ENCODE results near the gene ERMAP. TPM values are rescaled to one million over a fixed set of nuclear protein-coding genes. Genes with fewer than 3 reads are reported as not detected.

ERMAP gene
- 1 to 10 TPM; 6.5 to 8.6 TPM for total RNA-seq
- 1 to 10 TPM; 2.0 to 4.1 TPM for polyA plus RNA-seq

- H3K27me3 ChIP-seq (ENCODE audit: insufficient read depth, low read length), result no peaks in the 10 kb centered on the region
- Mint-ChIP-seq H3K27me3 (no peaks in the 10 kb centered on the region), H3K36me3 (peaks cover 3 to 13% of the 10 kb centered on the region in 2 donors), H3K4me1 (peaks cover 19 to 32% (median 27%) of the 10 kb centered on the region in 4 donors), H3K9me3 (no peaks in the 10 kb centered on the region), H3K27ac (peak within 1 kb of the TSS; percentile 86 to 96 (median 94)), H3K4me3 (peak within 1 kb of the TSS; percentile 82 to 93 (median 86))
- intact Hi-C loops (cut with micrococcal nuclease), result loop anchor here (1.0 to 10.0 kb wide), 7 partner anchors 29 to 482 kb away; partner anchors contain the start of genes C1orf50, CFAP57, EBNA1BP2 and FOXJ3
- no peaks in the 10 kb centered on the region for H3K9me3 ChIP-seq (ENCODE audit: control insufficient read depth in 1 of 2, low read length in 2 of 2)
- DNase-seq, result peak; percentile 88 to 97 (median 92)
- H3K36me3 ChIP-seq (ENCODE audit: insufficient read depth, low read length), result no peaks in the 10 kb centered on the region
- peaks cover 17% of the 10 kb centered on the region for H3K4me1 ChIP-seq (ENCODE audit: insufficient read depth, low read length)
- peak within 1 kb of the TSS; percentile 87 for H3K27ac ChIP-seq (ENCODE audit: low read depth, low read length)
- ChIA-PET CTCF (ENCODE audit: partially characterized antibody) (interaction anchor here (0.9 to 2.6 kb wide), 4 partner anchors 29 to 50 kb away, joined by 3 to 18 read pairs (median 6); partner anchors contain the start of genes C1orf50, P3H1 and ZNF691), POLR2A (ENCODE audit: partially characterized antibody) (interaction anchor here (0.7 to 4.3 kb wide), 16 partner anchors 9 to 355 kb away, joined by 3 to 66 read pairs (median 4); partner anchors contain the start of genes C1orf50, CFAP57, EBNA1BP2 and P3H1)
- H3K4me3 ChIP-seq (ENCODE audit: low read length in 2 of 2), result peak within 1 kb of the TSS; percentile 43 to 74
These were observed at the start of gene ERMAP, which contains the start of gene SVBP for GRCh38 chr1:42816585-42817439. Gene ERMAP, plus strand, starts transcription at chr1:42817122. Its CDS starts 13,327 bp downstream, at chr1:42830449. Gene SVBP, minus strand, starts transcription at chr1:42817397. Its CDS starts 853 bp downstream, at chr1:42816544.

GRCh38 chr1:42767510-42768000 is 49.4 kb upstream of the ERMAP start:
- Histone ChIP-seq H3K27me3 (ENCODE audit: insufficient read depth, low read length) (no peaks in the 10 kb centered on the region), H3K4me3 (ENCODE audit: low read length in 2 of 2) (peak overlapping the region; percentile 59 to 98), H3K4me1 (ENCODE audit: insufficient read depth, low read length) (peaks cover 61% of the 10 kb centered on the region), H3K27ac (ENCODE audit: low read depth, low read length) (peak overlapping the region; percentile 85), H3K36me3 (ENCODE audit: insufficient read depth, low read length) (no peaks in the 10 kb centered on the region), H3K9me3 (ENCODE audit: control insufficient read depth in 1 of 2, low read length in 2 of 2) (no peaks in the 10 kb centered on the region)
- Mint-ChIP-seq H3K4me3 (peak overlapping the region in 1 of 8 donors; percentile 94), H3K27ac (peak overlapping the region; percentile 84 to 98 (median 93)), H3K36me3 (peaks cover 0 to 22% of the 10 kb centered on the region in 2 donors), H3K4me1 (peaks cover 21 to 49% (median 32%) of the 10 kb centered on the region in 4 donors), H3K27me3 (no peaks in the 10 kb centered on the region), H3K9me3 (no peaks in the 10 kb centered on the region)
- intact Hi-C loops (cut with micrococcal nuclease), result loop anchor here (1.0 to 5.0 kb wide), 8 partner anchors 50 to 405 kb away; partner anchors contain the start of genes CCDC30, CFAP57, EBNA1BP2 and ERMAP
- POLR2A ChIA-PET (ENCODE audit: partially characterized antibody), result interaction anchor here (0.9 to 3.8 kb wide), 26 partner anchors 9 to 883 kb away, joined by 3 to 72 read pairs (median 7); partner anchors contain the start of genes CCDC30, ERMAP, KDM4A and PPCS
- CTCF ChIA-PET (ENCODE audit: partially characterized antibody), result interaction anchor here (0.6 to 3.7 kb wide), 12 partner anchors 10 to 343 kb away, joined by 3 to 27 read pairs (median 14); partner anchors contain the start of genes ERMAP, PPIH, SVBP and ZNF691
- no peak for DNase-seq

GRCh38 chr1:42768172-42768571 is 48.8 kb upstream of the ERMAP start:
- Histone ChIP-seq H3K27me3 (ENCODE audit: insufficient read depth, low read length) (no peaks in the 10 kb centered on the region), H3K9me3 (ENCODE audit: control insufficient read depth in 1 of 2, low read length in 2 of 2) (no peaks in the 10 kb centered on the region), H3K4me3 (ENCODE audit: low read length in 2 of 2) (peak overlapping the region; percentile 59 to 98), H3K4me1 (ENCODE audit: insufficient read depth, low read length) (peaks cover 61% of the 10 kb centered on the region), H3K27ac (ENCODE audit: low read depth, low read length) (peak overlapping the region; percentile 85), H3K36me3 (ENCODE audit: insufficient read depth, low read length) (no peaks in the 10 kb centered on the region)
- Mint-ChIP-seq H3K9me3 (no peaks in the 10 kb centered on the region), H3K36me3 (peaks cover 0 to 24% of the 10 kb centered on the region in 2 donors), H3K27me3 (no peaks in the 10 kb centered on the region), H3K27ac (peak overlapping the region in 4 of 7 donors; percentile 53 to 93 (median 86)), H3K4me1 (peaks cover 23 to 53% (median 36%) of the 10 kb centered on the region in 4 donors), H3K4me3 (peak overlapping the region in 2 of 8 donors; percentile 29 to 94)
- DNase-seq, result no peak
- CTCF ChIA-PET (ENCODE audit: partially characterized antibody), result interaction anchor here (2.9 to 3.7 kb wide), 5 partner anchors 11 to 146 kb away, joined by 15 to 27 read pairs (median 18); partner anchors contain the start of genes ERMAP, SVBP and ZNF691
- intact Hi-C loops (cut with micrococcal nuclease), result loop anchor here (5.0 kb wide), 1 partner anchor 404 kb away; the partner anchor contains the start of genes CFAP57 and EBNA1BP2
- POLR2A ChIA-PET (ENCODE audit: partially characterized antibody), result interaction anchor here (2.4 to 3.8 kb wide), 6 partner anchors 8 to 305 kb away, joined by 12 to 72 read pairs (median 15); partner anchors contain the start of genes ERMAP, SVBP and YBX1

GRCh38 chr1:42769811-42770210 is 47.1 kb upstream of the ERMAP start:
- H3K27ac ChIP-seq (ENCODE audit: low read depth, low read length), result no peak overlapping the region
- H3K4me3 ChIP-seq (ENCODE audit: low read length in 2 of 2), result no peak overlapping the region
- peaks cover 5 to 39% of the 10 kb centered on the region in 2 donors for H3K36me3 Mint-ChIP-seq
- no peak for DNase-seq
- POLR2A ChIA-PET (ENCODE audit: partially characterized antibody), result interaction anchor here (1.0 kb wide), 1 partner anchor 87 kb away, joined by 5 read pairs; the partner anchor contains the start of gene YBX1
- peak overlapping the region in 4 of 7 donors; percentile 2 to 23 (median 20) for H3K27ac Mint-ChIP-seq
- CTCF ChIA-PET (ENCODE audit: partially characterized antibody), result no interaction called here
- peaks cover 8% of the 10 kb centered on the region for H3K36me3 ChIP-seq (ENCODE audit: insufficient read depth, low read length)
- H3K27me3 Mint-ChIP-seq, result no peaks in the 10 kb centered on the region
- H3K9me3 ChIP-seq (ENCODE audit: control insufficient read depth in 1 of 2, low read length in 2 of 2), result no peaks in the 10 kb centered on the region
- no peaks in the 10 kb centered on the region for H3K9me3 Mint-ChIP-seq
- H3K4me1 Mint-ChIP-seq, result peaks cover 20 to 56% (median 39%) of the 10 kb centered on the region in 4 donors
- H3K4me1 ChIP-seq (ENCODE audit: insufficient read depth, low read length), result peaks cover 55% of the 10 kb centered on the region
- intact Hi-C loops (cut with micrococcal nuclease), result loop anchor here (5.0 kb wide), 1 partner anchor 402 kb away; the partner anchor contains the start of genes CFAP57 and EBNA1BP2
- H3K27me3 ChIP-seq (ENCODE audit: insufficient read depth, low read length), result no peaks in the 10 kb centered on the region
- peak overlapping the region in 6 of 8 donors; percentile 10 to 64 (median 36) for H3K4me3 Mint-ChIP-seq

GRCh38 chr1:42773420-42773819 is 43.5 kb upstream of the ERMAP start:
- H3K9me3 ChIP-seq (ENCODE audit: control insufficient read depth in 1 of 2, low read length in 2 of 2), result no peaks in the 10 kb centered on the region
- intact Hi-C loops (cut with micrococcal nuclease), result no loop called here

GRCh38 chr1:42774928-42775526 is 41.9 kb upstream of the ERMAP start:
- peak overlapping the region in 4 of 7 donors; percentile 4 to 56 (median 20) for H3K27ac Mint-ChIP-seq
- H3K9me3 Mint-ChIP-seq, result no peaks in the 10 kb centered on the region
- ChIA-PET POLR2A (ENCODE audit: partially characterized antibody) (no interaction called here), CTCF (ENCODE audit: partially characterized antibody) (interaction anchor here (0.9 to 2.2 kb wide), 2 partner anchors 9 to 298 kb away, joined by 3 to 6 read pairs; no protein-coding TSS in a partner anchor)
- H3K27me3 ChIP-seq (ENCODE audit: insufficient read depth, low read length), result no peaks in the 10 kb centered on the region
- no peak overlapping the region for H3K27ac ChIP-seq (ENCODE audit: low read depth, low read length)
- no peaks in the 10 kb centered on the region for H3K9me3 ChIP-seq (ENCODE audit: control insufficient read depth in 1 of 2, low read length in 2 of 2)
- DNase-seq, result no peak
- H3K27me3 Mint-ChIP-seq, result no peaks in the 10 kb centered on the region
- intact Hi-C loops (cut with micrococcal nuclease), result no loop called here
- peaks cover 33% of the 10 kb centered on the region for H3K36me3 ChIP-seq (ENCODE audit: insufficient read depth, low read length)
- no peak overlapping the region for H3K4me3 Mint-ChIP-seq
- peaks cover 11 to 30% (median 26%) of the 10 kb centered on the region in 4 donors for H3K4me1 Mint-ChIP-seq
- peaks cover 20% of the 10 kb centered on the region for H3K4me1 ChIP-seq (ENCODE audit: insufficient read depth, low read length)
- no peak overlapping the region for H3K4me3 ChIP-seq (ENCODE audit: low read length in 2 of 2)
- H3K36me3 Mint-ChIP-seq, result peaks cover 35 to 73% of the 10 kb centered on the region in 2 donors

More at GRCh38 chr1:42773420-42773819, 43.5 kb upstream of the ERMAP start:
- H3K27me3 ChIP-seq (ENCODE audit: insufficient read depth, low read length), result no peaks in the 10 kb centered on the region
- no peak overlapping the region for H3K27ac ChIP-seq (ENCODE audit: low read depth, low read length)
- H3K36me3 Mint-ChIP-seq, result peaks cover 28 to 65% of the 10 kb centered on the region in 2 donors
- no peaks in the 10 kb centered on the region for H3K27me3 Mint-ChIP-seq
- no peak overlapping the region for H3K4me3 ChIP-seq (ENCODE audit: low read length in 2 of 2)
- H3K4me1 Mint-ChIP-seq, result peaks cover 17 to 46% (median 37%) of the 10 kb centered on the region in 4 donors
- ChIA-PET POLR2A (ENCODE audit: partially characterized antibody) (no interaction called here), CTCF (ENCODE audit: partially characterized antibody) (interaction anchor here (1.4 to 2.2 kb wide), 2 partner anchors 10 to 300 kb away, joined by 4 to 6 read pairs; no protein-coding TSS in a partner anchor)
- H3K4me3 Mint-ChIP-seq, result no peak overlapping the region
- peaks cover 29% of the 10 kb centered on the region for H3K36me3 ChIP-seq (ENCODE audit: insufficient read depth, low read length)
- peak overlapping the region in 3 of 7 donors; percentile 1 to 20 (median 13) for H3K27ac Mint-ChIP-seq
- H3K4me1 ChIP-seq (ENCODE audit: insufficient read depth, low read length), result peaks cover 35% of the 10 kb centered on the region
- no peaks in the 10 kb centered on the region for H3K9me3 Mint-ChIP-seq
- DNase-seq, result no peak
